HT-29 (cell line): ENCODE data around the gene SBNO2. TPM values are rescaled to one million over a fixed set of nuclear protein-coding genes. Genes with fewer than 3 reads are reported as not detected.
A peak's percentile ranks its signal among the peaks of the same experiment; 100 is the strongest.

Source experiments
- DNase-seq: peaks from one replicate; pipeline ENCODE4 v3.0.0-alpha.2; 2015; ENCODE audit warnings: low spot score
- total RNA-seq: library from RNA; depleted of rRNA; stranded (reverse); fragments of >200 nt; shearing (Covaris generic); gene quantifications from 2 replicates; pipeline ENCODE4 v1.2.3, GENCODE V29; 2014

The SBNO2 gene
- total RNA-seq, 1 experiment from 2014 or later, result 50.5 TPM

- no peak for DNase-seq
Measured at GRCh38 chr19:1168572-1169410, 5.3 kb downstream of the SBNO2 start.

DNA sequence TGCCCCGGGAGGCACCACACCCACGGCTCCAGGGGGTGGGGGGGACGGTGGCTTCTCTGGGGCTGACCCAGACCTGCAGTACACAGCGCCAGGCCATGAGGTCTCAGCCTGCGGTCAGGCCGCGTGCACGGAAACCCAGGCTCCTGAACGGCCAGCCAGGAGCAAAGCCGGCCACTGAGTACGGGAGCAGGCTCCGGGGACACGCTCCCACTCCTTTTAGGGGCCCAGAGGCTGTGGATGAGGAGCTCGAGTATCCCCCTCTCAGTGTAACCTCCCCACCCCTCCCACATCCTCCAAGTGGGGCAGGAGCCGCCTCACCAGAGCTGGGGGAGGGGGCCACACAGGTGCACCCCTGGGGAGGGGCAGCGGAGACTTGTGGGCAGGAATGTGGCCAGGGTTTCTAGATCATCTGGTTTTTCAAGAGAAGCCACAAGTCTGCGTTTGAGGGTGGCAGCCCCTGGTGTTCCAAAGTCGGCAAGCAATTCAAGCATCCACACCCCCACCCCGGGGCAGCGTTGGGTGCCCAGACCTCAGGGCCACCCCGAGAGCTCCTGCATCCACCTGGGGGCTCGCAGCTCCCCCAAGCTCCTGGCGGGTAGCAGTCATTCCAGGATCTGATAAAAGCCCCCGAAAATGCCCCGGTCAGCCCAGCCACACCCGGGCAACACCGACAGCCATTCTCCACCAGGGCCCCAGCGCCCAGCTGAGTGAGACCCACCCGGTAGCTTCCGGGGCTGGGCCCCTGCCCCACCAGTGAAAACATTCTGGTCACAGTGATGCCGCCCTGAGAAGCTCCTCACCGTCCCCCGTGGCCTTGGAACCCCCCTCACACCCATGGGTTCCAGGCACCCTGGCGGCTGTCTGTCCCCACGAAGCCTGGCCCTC lies 6.1 kb downstream of the SBNO2 start:
- no peak for DNase-seq

GRCh38 chr19:1166872-1167573 lies 7.0 kb downstream of the SBNO2 start:
- DNase-seq, result no peak

GRCh38 chr19:1164684-1165531 lies 9.2 kb downstream of the SBNO2 start:
- DNase-seq, result no peak

DNA sequence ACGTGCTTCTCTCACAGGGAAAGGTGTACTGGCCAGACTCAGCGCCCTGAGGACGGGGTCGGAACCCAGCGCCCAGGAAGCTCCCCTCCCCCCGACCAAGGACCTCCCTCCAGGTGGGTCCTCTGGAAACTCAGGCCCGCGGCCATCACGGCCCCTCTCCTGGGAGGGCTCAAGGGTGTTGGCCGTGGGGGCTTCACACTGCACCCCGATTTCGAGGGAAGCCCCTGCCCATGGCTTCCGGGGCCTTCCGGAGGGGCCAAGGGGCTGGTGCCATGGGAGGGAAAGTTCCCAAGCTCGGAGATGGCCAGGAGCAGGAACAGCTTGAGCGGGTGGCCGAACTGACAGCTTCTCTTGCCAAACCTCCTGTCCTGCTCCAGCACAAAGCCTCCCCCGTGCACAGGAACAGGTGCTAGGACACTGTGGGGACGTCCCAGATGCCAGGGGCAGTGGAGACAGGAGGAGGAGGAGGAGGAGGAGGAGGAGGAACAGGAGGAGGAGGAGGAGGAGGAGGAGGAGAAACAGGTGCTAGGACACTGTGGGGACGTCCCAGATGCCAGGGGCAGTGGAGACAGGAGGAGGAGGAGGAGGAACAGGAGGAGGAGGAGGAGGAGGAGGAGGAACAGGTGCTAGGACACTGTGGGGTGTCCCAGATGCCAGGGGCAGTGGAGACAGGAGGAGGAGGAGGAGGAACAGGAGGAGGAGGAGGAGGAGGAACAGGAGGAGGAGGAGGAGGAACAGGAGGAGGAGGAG lies 10.0 kb downstream of the SBNO2 start:
- DNase-seq, result no peak

DNA sequence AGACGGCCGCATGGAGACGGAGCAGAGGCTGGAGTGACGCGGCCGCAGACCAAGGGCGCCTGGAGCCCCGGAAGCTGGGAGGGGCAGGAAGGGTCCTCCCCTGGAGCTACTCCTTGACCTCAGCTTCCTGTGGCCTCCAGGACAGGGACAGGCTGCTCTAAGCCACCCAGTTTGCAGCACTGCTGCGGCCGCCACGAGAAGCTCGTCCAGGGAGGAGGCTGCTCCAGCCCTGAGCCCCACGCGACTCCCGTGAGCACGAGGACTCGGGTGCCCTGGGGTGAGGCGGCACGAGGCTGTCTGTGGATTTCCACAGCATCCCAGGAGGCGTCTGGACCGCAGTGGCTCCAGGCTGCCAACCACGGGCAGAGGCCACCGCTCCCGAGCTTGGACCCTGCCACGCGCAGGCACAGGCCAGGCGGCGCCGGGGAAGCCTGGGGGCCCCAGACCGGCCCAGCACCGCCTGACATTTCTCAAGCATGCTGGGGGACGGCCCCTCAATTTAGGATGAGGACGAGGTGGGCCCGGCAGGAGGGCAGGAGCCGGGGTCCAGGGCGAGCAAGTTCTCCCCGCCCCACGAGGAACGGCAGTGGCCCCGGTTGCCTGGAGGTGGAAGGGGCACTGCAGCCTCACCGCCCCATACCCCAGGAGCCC lies 10.7 kb downstream of the SBNO2 start:
- no peak for DNase-seq

- no peak for DNase-seq
Measured at GRCh38 chr19:1162404-1163282, 11.4 kb downstream of the SBNO2 start.

DNA sequence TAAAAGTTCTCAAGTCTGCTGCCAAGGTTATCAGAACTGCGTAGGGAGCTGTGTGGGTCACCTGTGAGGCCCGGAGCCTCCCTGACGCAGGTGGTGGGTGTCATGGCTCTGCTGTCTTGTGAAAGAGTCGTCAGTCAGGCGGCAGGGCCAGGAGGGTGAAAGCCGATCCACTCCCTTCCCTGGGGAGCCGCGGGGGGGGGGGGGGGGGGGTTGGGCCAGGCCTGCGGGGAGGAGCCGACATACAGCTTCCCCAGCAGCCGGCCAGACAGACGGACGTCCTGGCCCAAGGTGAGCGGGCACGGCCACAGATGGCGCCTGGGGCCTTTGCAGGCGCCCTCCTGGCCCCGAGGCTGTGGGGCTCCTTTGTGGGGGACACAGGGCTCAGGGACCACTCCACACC lies 12.4 kb downstream of the SBNO2 start:
- peak; percentile 51 for DNase-seq

DNA sequence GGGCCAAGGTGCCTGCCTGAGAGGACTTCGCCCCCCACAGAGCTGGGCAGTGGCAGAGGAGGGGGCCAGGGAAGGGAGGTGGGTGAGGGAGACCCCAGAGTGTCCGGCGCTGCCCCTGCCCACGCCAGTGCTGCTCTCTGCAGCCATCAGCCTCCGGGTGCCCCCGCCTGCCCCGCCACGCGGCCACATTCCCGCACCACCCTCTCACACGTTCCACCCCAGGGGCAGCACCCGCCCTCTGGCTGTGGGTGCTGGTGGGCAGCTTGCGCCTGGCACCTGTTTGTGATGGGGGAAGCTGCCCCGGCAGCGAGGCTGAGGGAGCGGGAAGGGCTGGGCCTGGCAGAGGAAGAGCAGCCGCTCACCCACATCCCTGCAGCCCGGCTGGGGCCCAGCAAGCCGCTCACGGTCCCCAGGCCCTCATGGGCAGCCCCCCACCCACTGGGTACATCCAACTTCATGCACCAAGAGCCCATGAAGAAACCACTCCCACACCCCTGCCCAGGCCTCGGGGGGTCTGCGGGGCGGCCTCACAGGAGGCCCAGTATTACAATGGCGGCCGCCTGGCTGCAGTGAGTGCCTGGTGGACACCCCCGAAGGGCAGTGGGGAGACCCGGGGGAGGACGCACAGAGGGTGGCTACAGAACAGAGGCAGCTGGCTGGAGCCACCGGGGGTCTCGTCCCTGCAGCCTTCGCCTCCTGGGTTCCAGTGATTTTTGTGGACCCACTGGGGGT lies 14.0 kb downstream of the SBNO2 start:
- DNase-seq, result no peak

- DNase-seq, result no peak
Measured at GRCh38 chr19:1158885-1159448, 15.1 kb downstream of the SBNO2 start.

GRCh38 chr19:1157931-1158884 lies 15.9 kb downstream of the SBNO2 start:
- DNase-seq, result no peak

- DNase-seq, result no peak
Measured at GRCh38 chr19:1156830-1157615, 17.0 kb downstream of the SBNO2 start.

DNA sequence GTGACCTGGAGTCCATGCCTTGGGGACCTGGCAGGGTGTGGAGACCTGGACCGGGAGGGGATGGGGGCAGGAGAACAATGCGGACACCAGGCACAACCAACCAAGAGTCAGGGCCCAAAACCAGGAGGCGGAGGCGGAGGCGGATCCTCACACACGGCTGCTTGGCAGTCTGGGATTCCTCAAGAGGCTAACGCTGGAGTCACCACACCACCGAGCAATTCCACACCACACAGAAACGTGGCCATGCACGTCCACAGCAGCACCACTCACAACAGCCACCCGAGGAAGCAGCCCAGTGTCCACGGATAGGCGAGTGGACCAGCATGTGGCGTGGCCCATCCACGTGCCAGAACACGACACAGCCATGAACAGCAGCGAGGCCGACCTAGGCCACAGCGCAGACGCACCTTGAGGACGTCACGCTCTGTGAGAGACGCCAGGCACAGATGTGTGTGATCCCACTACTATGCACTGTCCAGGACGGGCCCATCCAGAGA lies 17.7 kb downstream of the SBNO2 start:
- no peak for DNase-seq

GRCh38 chr19:1155352-1156304 lies 18.4 kb downstream of the SBNO2 start:
- DNase-seq, result no peak
